ENCODE measurements around the gene INPP5A. TPM values are rescaled to one million over a fixed set of nuclear protein-coding genes. Genes with fewer than 3 reads are reported as not detected.

The INPP5A gene
- total and polyA plus RNA-seq, 9 of the 15 experiments (the other 6 are each of a cell fraction or from before 2014, with no cell fraction given): 0.66 to 11.6 (median 7.7) TPM

DNA sequence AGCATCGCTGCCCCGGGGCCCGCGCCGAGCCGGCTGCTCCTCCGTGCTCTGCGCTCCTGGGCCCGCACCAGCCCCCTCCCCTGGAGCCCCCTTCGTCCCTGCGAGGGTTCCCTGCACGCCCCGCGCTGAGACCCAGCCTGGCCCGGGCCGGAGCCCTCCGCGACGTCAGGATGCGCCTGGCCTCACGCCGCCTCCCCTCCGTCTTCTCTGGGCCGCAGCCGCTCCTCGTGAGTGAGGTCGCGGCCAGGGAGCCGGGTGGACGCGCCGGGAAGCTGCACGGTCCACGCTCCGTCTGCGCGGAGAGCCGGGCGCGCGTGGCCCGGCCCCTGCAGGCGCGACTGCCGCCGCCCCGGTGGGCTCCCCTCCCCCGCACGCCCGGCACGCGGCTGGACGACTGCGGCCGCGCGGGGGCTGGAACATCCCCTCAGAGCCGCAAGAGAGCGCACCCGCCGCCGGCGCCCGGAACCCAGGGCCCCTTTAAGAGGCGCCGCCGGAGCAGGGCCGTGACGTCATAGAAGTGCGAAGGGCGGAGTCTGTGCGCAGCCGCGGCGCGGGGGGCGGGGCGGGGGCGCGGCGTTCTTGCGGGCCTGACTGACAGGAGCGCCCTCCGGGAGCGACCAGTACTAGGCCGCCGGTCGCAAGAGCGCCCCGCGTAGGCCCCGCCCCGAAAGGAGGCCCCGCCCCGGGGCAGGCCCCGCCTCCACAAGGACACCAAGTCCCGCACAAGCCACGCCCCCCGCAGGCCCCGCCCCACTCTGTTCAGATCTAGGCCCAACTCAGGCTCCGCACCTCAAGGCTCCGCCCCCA is 507 bp upstream of the INPP5A start (continued):
- TF ChIP-seq GTF2A2 (tag; IDR thresholded peaks at IDR 0.05) (no peak), CTBP1 (IDR thresholded peaks at IDR 0.05; ENCODE audit: borderline replicate concordance) (peak; percentile 77), SREBF1 (IDR thresholded peaks at IDR 0.05; ENCODE audit: borderline replicate concordance, low read depth, low read length) (no peak), SMAD3 (CRISPR knock-in tag; conservative IDR thresholded peaks at IDR 0.05) (no peak), SRF (CRISPR knock-in tag; IDR thresholded peaks at IDR 0.05) (0 out of 4 replicates have a peak, but pooled peaks of 1 of the 2 experiments have one; percentile 22), ETS2 (tag; IDR thresholded peaks at IDR 0.05; ENCODE audit: borderline replicate concordance, poor library complexity, severe bottlenecking) (no peak), NCOA4 (IDR thresholded peaks at IDR 0.05; ENCODE audit: partially characterized antibody) (no peak), XRCC3 (IDR thresholded peaks at IDR 0.05) (no peak), L3MBTL2 (IDR thresholded peaks at IDR 0.05) (peak; percentile 93), MAX (CRISPR knock-in tag; IDR thresholded peaks at IDR 0.05) (peak; percentile 75), HCFC1 (IDR thresholded peaks at IDR 0.05; ENCODE audit: low read depth, low read length) (peak; percentile 5; the same call in 1 of the 2 replicates), GABPB1 (CRISPR knock-in tag; IDR thresholded peaks at IDR 0.05) (0 out of 2 replicates have a peak, but pooled peaks have one; percentile 24), PHB2 (IDR thresholded peaks at IDR 0.05; ENCODE audit: low read depth) (no peak), JUND (IDR thresholded peaks at IDR 0.05; ENCODE audit: borderline replicate concordance, low read depth, low read length) (peak; percentile 74), JUND (tag; IDR thresholded peaks at IDR 0.05; ENCODE audit: borderline replicate concordance, low read depth, low read length) (no peak; the same call in 2 of the 3 replicates), ZKSCAN8 (CRISPR knock-in tag; IDR thresholded peaks at IDR 0.05) (no peak), BRF1 (IDR thresholded peaks at IDR 0.05; ENCODE audit: borderline replicate concordance, extremely low read depth, insufficient read length) (no peak)
- TF ChIP-seq, protein P1, sequence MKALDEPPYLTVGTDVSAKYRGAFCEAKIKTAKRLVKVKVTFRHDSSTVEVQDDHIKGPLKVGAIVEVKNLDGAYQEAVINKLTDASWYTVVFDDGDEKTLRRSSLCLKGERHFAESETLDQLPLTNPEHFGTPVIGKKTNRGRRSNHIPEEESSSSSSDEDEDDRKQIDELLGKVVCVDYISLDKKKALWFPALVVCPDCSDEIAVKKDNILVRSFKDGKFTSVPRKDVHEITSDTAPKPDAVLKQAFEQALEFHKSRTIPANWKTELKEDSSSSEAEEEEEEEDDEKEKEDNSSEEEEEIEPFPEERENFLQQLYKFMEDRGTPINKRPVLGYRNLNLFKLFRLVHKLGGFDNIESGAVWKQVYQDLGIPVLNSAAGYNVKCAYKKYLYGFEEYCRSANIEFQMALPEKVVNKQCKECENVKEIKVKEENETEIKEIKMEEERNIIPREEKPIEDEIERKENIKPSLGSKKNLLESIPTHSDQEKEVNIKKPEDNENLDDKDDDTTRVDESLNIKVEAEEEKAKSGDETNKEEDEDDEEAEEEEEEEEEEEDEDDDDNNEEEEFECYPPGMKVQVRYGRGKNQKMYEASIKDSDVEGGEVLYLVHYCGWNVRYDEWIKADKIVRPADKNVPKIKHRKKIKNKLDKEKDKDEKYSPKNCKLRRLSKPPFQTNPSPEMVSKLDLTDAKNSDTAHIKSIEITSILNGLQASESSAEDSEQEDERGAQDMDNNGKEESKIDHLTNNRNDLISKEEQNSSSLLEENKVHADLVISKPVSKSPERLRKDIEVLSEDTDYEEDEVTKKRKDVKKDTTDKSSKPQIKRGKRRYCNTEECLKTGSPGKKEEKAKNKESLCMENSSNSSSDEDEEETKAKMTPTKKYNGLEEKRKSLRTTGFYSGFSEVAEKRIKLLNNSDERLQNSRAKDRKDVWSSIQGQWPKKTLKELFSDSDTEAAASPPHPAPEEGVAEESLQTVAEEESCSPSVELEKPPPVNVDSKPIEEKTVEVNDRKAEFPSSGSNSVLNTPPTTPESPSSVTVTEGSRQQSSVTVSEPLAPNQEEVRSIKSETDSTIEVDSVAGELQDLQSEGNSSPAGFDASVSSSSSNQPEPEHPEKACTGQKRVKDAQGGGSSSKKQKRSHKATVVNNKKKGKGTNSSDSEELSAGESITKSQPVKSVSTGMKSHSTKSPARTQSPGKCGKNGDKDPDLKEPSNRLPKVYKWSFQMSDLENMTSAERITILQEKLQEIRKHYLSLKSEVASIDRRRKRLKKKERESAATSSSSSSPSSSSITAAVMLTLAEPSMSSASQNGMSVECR (CRISPR knock-in tag; IDR thresholded peaks at IDR 0.05): peak; percentile 27; the same call in 1 of the 2 replicates
- TF ChIP-seq, protein P2, sequence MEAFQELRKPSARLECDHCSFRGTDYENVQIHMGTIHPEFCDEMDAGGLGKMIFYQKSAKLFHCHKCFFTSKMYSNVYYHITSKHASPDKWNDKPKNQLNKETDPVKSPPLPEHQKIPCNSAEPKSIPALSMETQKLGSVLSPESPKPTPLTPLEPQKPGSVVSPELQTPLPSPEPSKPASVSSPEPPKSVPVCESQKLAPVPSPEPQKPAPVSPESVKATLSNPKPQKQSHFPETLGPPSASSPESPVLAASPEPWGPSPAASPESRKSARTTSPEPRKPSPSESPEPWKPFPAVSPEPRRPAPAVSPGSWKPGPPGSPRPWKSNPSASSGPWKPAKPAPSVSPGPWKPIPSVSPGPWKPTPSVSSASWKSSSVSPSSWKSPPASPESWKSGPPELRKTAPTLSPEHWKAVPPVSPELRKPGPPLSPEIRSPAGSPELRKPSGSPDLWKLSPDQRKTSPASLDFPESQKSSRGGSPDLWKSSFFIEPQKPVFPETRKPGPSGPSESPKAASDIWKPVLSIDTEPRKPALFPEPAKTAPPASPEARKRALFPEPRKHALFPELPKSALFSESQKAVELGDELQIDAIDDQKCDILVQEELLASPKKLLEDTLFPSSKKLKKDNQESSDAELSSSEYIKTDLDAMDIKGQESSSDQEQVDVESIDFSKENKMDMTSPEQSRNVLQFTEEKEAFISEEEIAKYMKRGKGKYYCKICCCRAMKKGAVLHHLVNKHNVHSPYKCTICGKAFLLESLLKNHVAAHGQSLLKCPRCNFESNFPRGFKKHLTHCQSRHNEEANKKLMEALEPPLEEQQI (IDR thresholded peaks at IDR 0.05): no peak
- TF ChIP-seq, protein P3, sequence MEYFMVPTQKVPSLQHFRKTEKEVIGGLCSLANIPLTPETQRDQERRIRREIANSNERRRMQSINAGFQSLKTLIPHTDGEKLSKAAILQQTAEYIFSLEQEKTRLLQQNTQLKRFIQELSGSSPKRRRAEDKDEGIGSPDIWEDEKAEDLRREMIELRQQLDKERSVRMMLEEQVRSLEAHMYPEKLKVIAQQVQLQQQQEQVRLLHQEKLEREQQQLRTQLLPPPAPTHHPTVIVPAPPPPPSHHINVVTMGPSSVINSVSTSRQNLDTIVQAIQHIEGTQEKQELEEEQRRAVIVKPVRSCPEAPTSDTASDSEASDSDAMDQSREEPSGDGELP (CRISPR knock-in tag; IDR thresholded peaks at IDR 0.05; ENCODE audit: borderline replicate concordance): peak; percentile 41; the same call in 1 of the 2 replicates

Data from K562 (cell line).